Measurements from ENCODE around the gene UGT1A10. TPM values are rescaled to one million over a fixed set of nuclear protein-coding genes. Genes with fewer than 3 reads are reported as not detected.

The UGT1A10 gene
- total RNA-seq, 4 donors from 2014 or later = 0.36 TPM; not detected in 3

DNA sequence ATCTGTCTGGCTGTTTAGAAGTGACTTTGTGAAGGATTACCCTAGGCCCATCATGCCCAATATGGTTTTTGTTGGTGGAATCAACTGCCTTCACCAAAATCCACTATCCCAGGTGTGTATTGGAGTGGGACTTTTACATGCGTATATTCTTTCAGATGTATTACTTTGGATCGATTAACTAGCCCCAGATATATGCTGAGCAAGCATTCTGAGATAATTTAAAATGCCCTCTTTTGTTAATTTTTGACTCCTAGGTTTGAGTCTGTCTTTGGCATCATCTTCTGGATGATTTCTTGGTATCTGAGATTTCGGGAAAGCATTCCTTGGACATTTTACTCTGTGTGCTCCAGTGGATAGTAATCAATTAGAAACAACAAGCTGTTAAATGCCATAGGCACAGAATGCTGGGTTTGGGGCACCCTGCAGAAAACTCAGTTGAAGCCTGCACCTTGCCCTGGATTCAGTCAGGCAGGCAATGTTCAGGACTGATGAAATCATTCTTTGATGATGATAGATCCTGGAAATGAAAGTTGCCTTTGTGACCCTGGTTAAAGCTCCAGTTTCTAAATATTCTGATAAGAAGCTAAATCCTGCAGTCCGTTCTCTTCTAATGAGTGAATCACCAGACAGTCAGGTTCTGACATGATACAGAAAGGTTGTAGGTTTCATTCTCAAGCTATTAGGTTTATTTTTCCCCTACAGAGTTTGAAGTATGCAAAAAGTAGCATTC, 125.0 kb downstream of the UGT1A10 start:
- TF ChIP-seq, protein P1, sequence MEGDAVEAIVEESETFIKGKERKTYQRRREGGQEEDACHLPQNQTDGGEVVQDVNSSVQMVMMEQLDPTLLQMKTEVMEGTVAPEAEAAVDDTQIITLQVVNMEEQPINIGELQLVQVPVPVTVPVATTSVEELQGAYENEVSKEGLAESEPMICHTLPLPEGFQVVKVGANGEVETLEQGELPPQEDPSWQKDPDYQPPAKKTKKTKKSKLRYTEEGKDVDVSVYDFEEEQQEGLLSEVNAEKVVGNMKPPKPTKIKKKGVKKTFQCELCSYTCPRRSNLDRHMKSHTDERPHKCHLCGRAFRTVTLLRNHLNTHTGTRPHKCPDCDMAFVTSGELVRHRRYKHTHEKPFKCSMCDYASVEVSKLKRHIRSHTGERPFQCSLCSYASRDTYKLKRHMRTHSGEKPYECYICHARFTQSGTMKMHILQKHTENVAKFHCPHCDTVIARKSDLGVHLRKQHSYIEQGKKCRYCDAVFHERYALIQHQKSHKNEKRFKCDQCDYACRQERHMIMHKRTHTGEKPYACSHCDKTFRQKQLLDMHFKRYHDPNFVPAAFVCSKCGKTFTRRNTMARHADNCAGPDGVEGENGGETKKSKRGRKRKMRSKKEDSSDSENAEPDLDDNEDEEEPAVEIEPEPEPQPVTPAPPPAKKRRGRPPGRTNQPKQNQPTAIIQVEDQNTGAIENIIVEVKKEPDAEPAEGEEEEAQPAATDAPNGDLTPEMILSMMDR (IDR thresholded peaks at IDR 0.05) = no peak
- no peak for TF ChIP-seq POLR2A (IDR thresholded peaks at IDR 0.05)
- H3K4me3 ChIP-seq (ENCODE audit: low read depth, poor library complexity, severe bottlenecking) = no peak overlapping the region
- WGBS, 2 donors = 68 to 70% methylated on average over 4 of the region's 4 CpGs
- no peak for DNase-seq (ENCODE audit: low spot score in 2 of 2)
- intact Hi-C loops (cut with DNase I; ENCODE audit: low total_unique reads) = no loop called here

DNA sequence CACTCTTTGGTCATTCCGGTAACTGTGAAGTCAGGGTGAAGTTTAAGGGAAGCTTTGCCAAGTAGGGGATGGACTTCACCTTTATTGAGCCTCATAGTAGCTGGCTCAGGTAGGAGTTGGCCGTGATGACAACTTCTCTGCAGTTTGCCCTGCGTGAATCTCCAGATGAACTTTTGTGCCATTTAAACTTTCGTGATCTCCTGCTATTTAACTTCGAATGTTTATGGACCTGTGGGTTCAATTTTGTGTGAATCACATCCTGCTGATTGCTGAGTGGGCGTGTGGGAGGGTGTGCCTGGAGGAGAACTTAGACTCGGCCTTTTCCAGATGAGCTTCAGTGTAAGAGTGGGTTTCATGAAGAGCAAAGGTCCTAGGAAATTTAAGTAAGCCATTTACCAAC, 128.0 kb downstream of the UGT1A10 start:
- H3K4me3 ChIP-seq (ENCODE audit: low read depth, poor library complexity, severe bottlenecking) = no peak overlapping the region
- TF ChIP-seq, protein P1 (IDR thresholded peaks at IDR 0.05) = no peak
- no peak for TF ChIP-seq POLR2A (IDR thresholded peaks at IDR 0.05)
- intact Hi-C loops (cut with DNase I; ENCODE audit: low total_unique reads) = no loop called here
- WGBS, 2 donors = 62 to 63% methylated on average over 7 of the region's 7 CpGs
- no peak for DNase-seq (ENCODE audit: low spot score in 2 of 2)

DNA sequence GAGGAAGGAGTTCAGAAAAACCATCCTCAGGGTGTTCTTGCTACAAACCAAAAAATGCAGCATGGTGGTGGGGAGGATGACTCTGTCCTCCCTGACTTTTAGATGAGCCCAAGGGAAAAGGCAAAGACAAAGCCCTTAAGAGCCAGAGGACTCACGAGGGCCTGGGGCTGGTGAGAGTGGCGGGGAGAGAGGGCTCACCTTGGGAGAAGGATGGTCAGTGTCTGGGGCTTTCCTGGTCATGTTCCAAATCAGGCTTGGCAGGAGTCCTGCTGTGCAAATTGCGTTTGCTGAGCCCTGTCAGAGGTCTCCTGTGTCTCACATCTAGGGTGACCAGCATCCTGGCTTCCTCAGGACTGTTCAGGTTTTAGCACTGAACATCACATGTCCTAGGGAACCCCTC, 128.5 kb downstream of the UGT1A10 start:
- intact Hi-C loops (cut with DNase I; ENCODE audit: low total_unique reads) = no loop called here
- DNase-seq (ENCODE audit: low spot score in 2 of 2) = no peak
- H3K4me3 ChIP-seq (ENCODE audit: low read depth, poor library complexity, severe bottlenecking) = no peak overlapping the region
- TF ChIP-seq POLR2A (IDR thresholded peaks at IDR 0.05) = no peak
- TF ChIP-seq, protein P1 (IDR thresholded peaks at IDR 0.05) = no peak
- 58 to 76% methylated on average over 3 of the region's 3 CpGs for WGBS, 2 donors

DNA sequence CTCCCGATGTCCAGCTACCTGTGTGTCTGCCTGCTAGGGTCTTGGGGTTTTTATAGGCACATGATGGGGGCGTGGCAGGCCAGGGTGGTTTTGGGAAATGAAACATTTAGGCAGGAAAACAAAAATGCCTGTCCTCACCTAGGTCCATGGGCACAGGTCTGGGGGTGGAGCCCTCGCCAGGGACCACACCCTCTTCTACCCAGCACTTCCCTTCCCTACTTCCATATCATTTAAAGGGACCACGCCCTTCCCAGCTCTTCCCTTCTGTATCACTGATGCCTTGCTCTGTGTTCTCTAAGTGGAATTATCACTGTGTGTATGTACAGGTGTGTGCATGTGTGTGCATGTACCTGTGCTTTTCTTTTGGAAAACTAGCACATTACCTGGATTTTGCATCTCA, 130.2 kb downstream of the UGT1A10 start:
- 78 to 83% methylated on average over 4 of the region's 4 CpGs for WGBS, 2 donors
- H3K4me3 ChIP-seq (ENCODE audit: low read depth, poor library complexity, severe bottlenecking) = no peak overlapping the region
- no peak for DNase-seq (ENCODE audit: low spot score in 2 of 2)
- no peak for TF ChIP-seq POLR2A (IDR thresholded peaks at IDR 0.05)
- TF ChIP-seq, protein P1 (IDR thresholded peaks at IDR 0.05) = no peak
- intact Hi-C loops (cut with DNase I; ENCODE audit: low total_unique reads) = no loop called here

DNA sequence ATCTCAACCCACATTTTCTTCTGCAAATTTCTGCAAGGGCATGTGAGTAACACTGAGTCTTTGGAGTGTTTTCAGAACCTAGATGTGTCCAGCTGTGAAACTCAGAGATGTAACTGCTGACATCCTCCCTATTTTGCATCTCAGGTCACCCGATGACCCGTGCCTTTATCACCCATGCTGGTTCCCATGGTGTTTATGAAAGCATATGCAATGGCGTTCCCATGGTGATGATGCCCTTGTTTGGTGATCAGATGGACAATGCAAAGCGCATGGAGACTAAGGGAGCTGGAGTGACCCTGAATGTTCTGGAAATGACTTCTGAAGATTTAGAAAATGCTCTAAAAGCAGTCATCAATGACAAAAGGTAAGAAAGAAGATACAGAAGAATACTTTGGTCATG, 131.8 kb downstream of the UGT1A10 start:
- no peak for TF ChIP-seq POLR2A (IDR thresholded peaks at IDR 0.05)
- TF ChIP-seq, protein P1 (IDR thresholded peaks at IDR 0.05) = no peak
- no peak overlapping the region for H3K4me3 ChIP-seq (ENCODE audit: low read depth, poor library complexity, severe bottlenecking)
- 81 to 89% methylated on average over 4 of the region's 4 CpGs for WGBS, 2 donors
- intact Hi-C loops (cut with DNase I; ENCODE audit: low total_unique reads) = no loop called here
- DNase-seq (ENCODE audit: low spot score in 2 of 2) = no peak

DNA sequence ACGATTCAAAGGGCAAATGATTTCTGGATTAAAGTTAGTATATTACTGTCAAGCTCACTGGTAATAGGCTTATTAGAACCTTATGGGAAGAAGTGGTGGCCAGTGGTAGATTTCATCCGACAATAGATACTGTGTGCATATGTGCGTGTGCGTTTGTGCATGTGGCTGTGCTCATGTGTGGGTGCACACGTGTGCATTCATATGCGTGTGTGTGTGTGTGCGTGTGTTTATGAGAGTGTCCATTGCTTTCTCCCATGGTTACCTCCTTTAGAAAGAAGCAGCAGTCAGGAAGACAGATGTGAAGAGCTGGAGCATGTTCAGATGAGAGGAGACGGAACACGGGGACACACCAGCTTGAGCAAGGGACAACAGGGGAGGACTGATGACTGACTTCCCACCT, 133.0 kb downstream of the UGT1A10 start:
- intact Hi-C loops (cut with DNase I; ENCODE audit: low total_unique reads) = no loop called here
- 88 to 90% methylated on average over 9 of the region's 9 CpGs for WGBS, 2 donors
- no peak for TF ChIP-seq POLR2A (IDR thresholded peaks at IDR 0.05)
- TF ChIP-seq, protein P1 (IDR thresholded peaks at IDR 0.05) = no peak

More for the DNA sequence above, 133.0 kb downstream of the UGT1A10 start:
- H3K4me3 ChIP-seq (ENCODE audit: low read depth, poor library complexity, severe bottlenecking) = no peak overlapping the region
- DNase-seq (ENCODE audit: low spot score in 2 of 2) = no peak
